Keratinocyte (primary cell): Measurements from ENCODE around the gene CASP7. TPM values are rescaled to one million over a fixed set of nuclear protein-coding genes. Genes with fewer than 3 reads are reported as not detected.

ENCODE experiments used
- DNase-seq: peaks from one replicate; pipeline ENCODE4 v3.0.0-alpha.2; 2011; ENCODE audit warnings: low read depth, missing footprints, low spot score
- FAIRE-seq: peaks from 2 replicates; lab custom pipeline; 2011; peaks lifted over from hg19 to GRCh38; lab: Jason Lieb, UNC
- H2AFZ ChIP-seq: 2 replicates; pipeline ENCODE4 v1.6.0; 2012; ENCODE audit warnings: low read length, control low read depth, inconsistent platforms; ENCODE audit not compliant: control insufficient read depth
- H3K27ac ChIP-seq: 2 replicates; pipeline ENCODE4 v1.5.1; 2011; ENCODE audit warnings: low read length; ENCODE audit not compliant: control insufficient read depth, insufficient read depth
- H3K27me3 ChIP-seq: 3 replicates; pipeline ENCODE4 v1.6.0; 2011; ENCODE audit warnings: low read length; ENCODE audit not compliant: control insufficient read depth, insufficient read depth; ENCODE audit errors: extremely low read depth
- H3K36me3 ChIP-seq, 2 experiments: 2 replicates in 1 of 2; 3 replicates in 1 of 2; pipeline ENCODE4 v1.5.1; 2011; ENCODE audit warnings: low read length in 2 of 2, mild to moderate bottlenecking in 1 of 2; ENCODE audit not compliant: control insufficient read depth in 2 of 2, insufficient read depth in 2 of 2; ENCODE audit errors: extremely low read depth in 1 of 2
- H3K4me1 ChIP-seq: 3 replicates; pipeline ENCODE4 v1.5.1; 2011; ENCODE audit warnings: low read length; ENCODE audit not compliant: control insufficient read depth, insufficient read depth; ENCODE audit errors: extremely low read depth
- H3K4me2 ChIP-seq: 3 replicates; pipeline ENCODE4 v1.6.0; 2011; ENCODE audit warnings: low read depth, low read length; ENCODE audit not compliant: control insufficient read depth, insufficient read depth; ENCODE audit errors: extremely low read depth
- H3K4me3 ChIP-seq, 3 experiments: fragments of 200-600 bp in 1 of 3; sonication (generic) in 1 of 3; 2 replicates in 2 of 3; 3 replicates in 1 of 3; pipeline ENCODE4 v1.5.1; 2011 to 2016; ENCODE audit warnings: low read length in 3 of 3, mild to moderate bottlenecking in 3 of 3, control low read depth in 2 of 3, inconsistent platforms in 1 of 3, low read depth in 1 of 3, mixed read lengths in 1 of 3, mixed run types in 1 of 3, moderate library complexity in 1 of 3; ENCODE audit not compliant: control insufficient read depth in 2 of 3, insufficient read depth in 2 of 3; ENCODE audit errors: extremely low read depth in 1 of 3
- H3K79me2 ChIP-seq: 2 replicates; pipeline ENCODE4 v1.6.0; 2012; ENCODE audit warnings: low read length; ENCODE audit not compliant: control insufficient read depth, insufficient read depth
- H3K9ac ChIP-seq: 3 replicates; pipeline ENCODE4 v1.6.0; 2011; ENCODE audit warnings: low read length; ENCODE audit not compliant: control insufficient read depth, insufficient read depth; ENCODE audit errors: extremely low read depth
- H3K9me1 ChIP-seq: 3 replicates; pipeline ENCODE4 v1.6.0; 2011; ENCODE audit warnings: low read length; ENCODE audit not compliant: control insufficient read depth, insufficient read depth; ENCODE audit errors: extremely low read depth
- H3K9me3 ChIP-seq: 2 replicates; pipeline ENCODE4 v1.5.1; 2012; ENCODE audit warnings: low read depth, low read length; ENCODE audit not compliant: control insufficient read depth
- H4K20me1 ChIP-seq: 3 replicates; pipeline ENCODE4 v1.6.0; 2011; ENCODE audit warnings: low read length; ENCODE audit not compliant: control insufficient read depth, insufficient read depth; ENCODE audit errors: extremely low read depth
- CTCF ChIP-seq, 3 experiments: IDR thresholded peaks in 1 of 3; conservative IDR thresholded peaks in 1 of 3; optimal IDR thresholded peaks in 1 of 3; 2 replicates in 2 of 3; 3 replicates in 1 of 3; pipeline versions ENCODE3 to v1.5.1; 2011; ENCODE audit warnings: low read length in 3 of 3, mild to moderate bottlenecking in 3 of 3, moderate library complexity in 2 of 3, control low read depth in 1 of 3, inconsistent platforms in 1 of 3; ENCODE audit not compliant: insufficient read depth in 2 of 3; ENCODE audit errors: extremely low read depth in 1 of 3
- EZH2 ChIP-seq: IDR thresholded peaks from one replicate; pipeline ENCODE4 v1.6.1; 2012; ENCODE audit warnings: inconsistent platforms, mild to moderate bottlenecking, low read length, moderate library complexity
- dilution Hi-C: fragments of 300-500 bp; cut with MboI; formaldehyde crosslinking; loops from one replicate; pipeline ENCODE4 v1.7.0; 2020; ENCODE audit warnings: low sequenced_read_pairs; ENCODE audit not compliant: extremely low pct_ligation_motif_present
- polyA plus RNA-seq, 5 experiments: library from polyadenylated mRNA; depleted of rRNA in 3 of 5; stranded (reverse) in 3 of 5; stranded (forward) in 1 of 5; unstranded in 1 of 5; fragments of >200 nt; gene quantifications; 1 replicate in 1 of 5; 2 replicates in 3 of 5; 3 replicates in 1 of 5; pipeline versions ENCODE4 v1.2.1 to v1.2.3, GENCODE V29; 2011 to 2012; ENCODE audit warnings: missing spikeins in 2 of 5, low read depth in 1 of 5, low replicate concordance in 1 of 5

The CASP7 gene
- polyA plus RNA-seq, 1 donor (not counting 4 experiments of a cell fraction or from before 2014, with no cell fraction given), result 23.2 TPM

GRCh38 chr10:113739577-113739976 is 59.9 kb downstream of the CASP7 start:
- Histone ChIP-seq H3K9me3 (no peaks in the 10 kb centered on the region), H3K9ac (no peak overlapping the region), H4K20me1 (no peaks in the 10 kb centered on the region), H3K79me2 (no peaks in the 10 kb centered on the region), H3K4me2 (no peak overlapping the region), H3K27ac (no peak overlapping the region), H3K36me3 (no peaks in the 10 kb centered on the region), H3K4me1 (no peaks in the 10 kb centered on the region), H3K27me3 (peaks cover 3% of the 10 kb centered on the region), H3K9me1 (no peaks in the 10 kb centered on the region), H2AFZ (no peak overlapping the region), H3K4me3 (no peak overlapping the region)
- DNase-seq (no peak), FAIRE-seq (no peak)
- TF ChIP-seq CTCF (optimal IDR thresholded peaks at IDR 0.05 in 1 of 3, IDR thresholded peaks at IDR 0.05 in 1 of 3, conservative IDR thresholded peaks at IDR 0.05 in 1 of 3; ENCODE audit: extremely low read depth in 1 of 3, insufficient read depth in 2 of 3, low read length in 3 of 3), result no peak
- dilution Hi-C loops, result no loop called here

- DNase-seq (no peak), FAIRE-seq (no peak)
- Histone ChIP-seq H3K36me3 (no peaks in the 10 kb centered on the region), H3K27ac (no peak overlapping the region), H3K4me1 (no peaks in the 10 kb centered on the region), H2AFZ (no peak overlapping the region), H3K79me2 (no peaks in the 10 kb centered on the region), H3K9me1 (no peaks in the 10 kb centered on the region), H3K4me2 (no peak overlapping the region), H3K9ac (no peak overlapping the region), H3K9me3 (no peaks in the 10 kb centered on the region), H4K20me1 (no peaks in the 10 kb centered on the region), H3K4me3 (no peak overlapping the region), H3K27me3 (peaks cover 3% of the 10 kb centered on the region)
- dilution Hi-C loops, result no loop called here
- TF ChIP-seq CTCF (optimal IDR thresholded peaks at IDR 0.05 in 1 of 3, IDR thresholded peaks at IDR 0.05 in 1 of 3, conservative IDR thresholded peaks at IDR 0.05 in 1 of 3; ENCODE audit: extremely low read depth in 1 of 3, insufficient read depth in 2 of 3, low read length in 3 of 3) (no peak), EZH2 (no peak)
Measured at GRCh38 chr10:113740850-113741249, 61.1 kb downstream of the CASP7 start.
